Activated gamma-delta T cell treated with anti-CD3 and anti-CD28 coated beads, Interleukin-2, amount 50 U/mL, for 16 hours (primary cell): ENCODE data around the gene TOPAZ1.
"Not testable (repeated sequence)": the region's sequence is repeated elsewhere in the genome, so short reads cannot be mapped to it uniquely, and the experiment has no call there.

Source experiments
- DNase-seq: peaks from one replicate; pipeline ENCODE4 v3.0.0-alpha.2; 2020; ENCODE audit warnings: low read depth

The TOPAZ1 gene

DNA sequence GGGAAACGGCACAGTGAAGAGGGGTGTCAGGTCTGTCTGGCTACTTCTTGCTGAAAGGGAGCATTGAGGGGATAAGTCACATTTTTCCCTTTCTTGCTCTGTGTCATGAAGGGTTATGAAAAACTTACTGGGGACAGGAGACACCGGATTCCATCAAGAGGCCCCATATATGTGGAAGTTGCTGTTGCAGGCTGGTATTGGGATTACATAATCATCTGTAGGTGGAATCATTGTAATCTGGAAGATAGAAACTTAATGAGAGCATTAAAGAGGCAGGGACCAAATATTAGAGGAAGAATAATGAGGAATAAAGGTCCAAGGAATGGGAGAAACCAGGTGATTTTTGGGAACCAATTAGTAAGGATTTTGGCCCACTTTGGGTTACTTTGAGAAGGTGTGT is 92.6 kb downstream of the TOPAZ1 start:
- DNase-seq = no peak

DNA sequence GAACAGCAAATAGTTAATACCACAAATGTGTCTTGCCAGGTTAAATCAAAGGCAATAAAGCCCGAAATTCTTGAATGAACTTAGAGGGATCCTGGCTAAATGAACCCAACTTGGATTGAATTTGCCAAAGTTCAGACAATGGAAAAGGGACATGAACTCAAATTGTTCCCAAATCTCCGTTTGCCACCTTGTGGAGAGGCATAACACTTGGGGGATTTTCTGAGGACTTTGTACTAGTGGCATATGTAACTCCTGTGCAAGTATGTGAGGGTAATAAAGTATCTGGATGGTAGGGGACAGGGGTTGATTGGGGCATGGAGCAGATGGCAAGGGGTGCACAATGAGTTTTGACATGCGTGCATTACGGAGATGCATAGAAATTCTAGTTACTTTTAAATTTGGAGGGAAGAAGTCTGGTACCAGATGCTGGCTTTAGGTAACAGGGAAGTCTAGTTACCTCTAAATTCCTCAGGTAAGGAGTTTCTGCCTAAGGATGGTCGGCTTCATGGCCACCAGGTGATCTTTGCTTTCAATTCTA is 95.6 kb downstream of the TOPAZ1 start:
- DNase-seq = no peak

DNA sequence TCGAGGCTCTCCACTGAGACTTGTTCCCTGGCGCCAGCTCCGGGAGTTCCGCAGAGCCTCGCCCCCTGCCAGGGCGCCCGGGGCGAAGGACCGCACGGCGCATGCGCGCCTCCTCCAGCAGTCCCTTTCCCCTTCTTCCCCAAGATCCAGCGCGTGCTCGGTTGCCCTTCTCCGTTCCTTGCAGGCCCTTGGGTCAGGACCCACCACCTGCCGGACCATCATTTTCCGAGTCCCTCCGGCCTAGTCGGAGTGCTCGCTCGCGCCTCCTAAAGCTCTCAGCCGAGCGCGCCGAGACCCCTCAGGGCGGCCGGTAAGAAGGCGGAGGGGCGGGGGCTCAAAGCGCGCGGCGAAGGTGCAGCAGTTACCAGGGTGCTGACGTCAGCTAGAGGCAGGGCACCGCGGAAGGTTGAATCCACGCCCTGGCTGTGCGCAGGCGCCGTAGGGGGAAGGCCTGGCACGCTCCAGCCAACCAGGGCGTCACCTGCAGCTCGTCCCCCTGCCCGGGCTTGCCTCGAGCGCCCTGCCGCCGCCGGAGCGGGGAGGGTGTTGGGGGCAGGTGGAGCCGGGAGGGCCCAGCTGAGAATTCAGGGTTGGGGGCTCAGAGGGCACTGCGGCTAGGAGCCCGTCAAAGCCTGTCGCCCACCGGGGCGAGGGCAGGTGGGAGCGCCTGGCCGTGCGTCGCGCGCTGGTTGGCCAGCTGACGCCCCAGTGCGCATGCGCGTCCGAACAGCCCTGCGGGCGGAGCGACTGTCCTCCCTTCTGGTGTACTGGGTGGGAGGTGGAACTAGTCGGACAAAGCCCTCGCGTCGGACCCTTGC is 96.5 kb downstream of the TOPAZ1 start, which contains the start of gene TCAIM:
Gene TCAIM, plus strand, starts transcription at position 757 of the 818 bp plus-strand sequence. CDS start 16,017 bp downstream, outside the sequence.
- peak; percentile 98 for DNase-seq

DNA sequence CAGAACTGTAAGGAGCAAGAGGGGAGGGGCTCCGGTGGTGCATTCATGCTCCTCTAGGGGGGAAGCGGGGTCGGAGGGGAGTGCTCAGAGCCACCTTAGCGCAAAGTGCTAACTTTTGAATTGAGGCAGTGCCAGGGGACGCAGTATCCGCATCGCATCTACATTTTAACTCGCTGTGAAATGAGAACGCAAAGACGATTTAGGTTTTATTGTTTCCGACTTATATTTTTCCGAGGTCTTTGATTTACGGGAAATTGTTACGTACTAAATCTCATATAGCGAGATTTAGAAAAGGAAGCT is 97.1 kb downstream of the TOPAZ1 start:
- DNase-seq = no peak

DNA sequence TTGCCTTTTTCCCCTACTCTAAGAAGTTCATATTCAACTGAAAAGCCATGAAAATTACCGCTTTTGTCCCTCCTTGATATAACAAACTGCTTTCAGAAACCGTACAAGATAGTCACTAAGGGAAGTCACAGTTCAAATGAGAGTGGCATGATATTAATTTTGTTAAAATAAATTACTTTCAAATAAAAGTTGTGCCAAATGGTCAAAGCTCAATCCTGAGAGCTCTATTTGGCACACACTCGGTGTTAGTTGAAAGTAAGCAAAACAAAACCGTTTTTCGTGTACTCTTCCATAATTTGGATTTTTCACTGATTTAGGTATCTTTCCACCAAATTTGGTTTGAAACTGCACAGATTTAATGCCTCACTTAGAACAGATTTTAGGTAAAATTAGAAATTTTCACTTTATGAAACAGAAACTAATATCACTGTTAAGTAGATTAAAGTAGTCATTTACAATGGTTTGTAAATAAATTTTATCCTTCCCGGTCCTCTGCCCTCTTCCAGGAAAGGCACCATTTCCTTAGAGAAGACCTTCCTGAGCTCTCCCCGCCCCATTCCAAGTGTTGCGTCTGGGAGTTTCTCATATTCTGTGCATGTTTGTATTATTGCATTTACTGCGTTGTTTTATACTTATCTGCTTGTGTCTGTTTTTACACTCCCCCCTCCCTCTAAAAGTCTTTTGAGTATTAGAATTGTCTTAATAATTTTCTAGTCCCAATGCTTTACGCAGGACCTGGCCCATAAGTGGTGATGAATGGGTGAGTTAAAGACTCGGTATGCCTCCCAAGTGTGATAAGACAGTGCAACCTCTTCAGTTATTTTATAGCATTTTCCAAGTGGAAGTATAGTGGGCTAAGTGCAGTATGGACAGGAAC is 97.7 kb downstream of the TOPAZ1 start:
- no peak for DNase-seq

DNA sequence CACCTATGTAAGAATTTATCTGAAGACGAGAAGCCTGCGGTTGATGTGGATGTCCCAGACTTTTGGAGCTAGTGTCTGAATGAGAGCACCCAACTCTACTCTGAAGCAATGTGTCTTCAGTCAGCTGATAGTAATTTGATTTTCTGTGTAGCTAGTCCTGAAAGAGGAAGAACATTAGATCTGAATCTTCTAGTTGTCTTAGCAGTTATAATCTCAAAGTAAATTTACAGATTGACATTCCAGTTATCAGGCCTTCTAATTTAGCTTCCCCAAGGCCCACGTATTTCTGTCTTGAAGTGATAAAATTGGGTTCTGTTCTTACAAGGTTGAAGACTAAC is 98.3 kb downstream of the TOPAZ1 start:
- no peak for DNase-seq

DNA sequence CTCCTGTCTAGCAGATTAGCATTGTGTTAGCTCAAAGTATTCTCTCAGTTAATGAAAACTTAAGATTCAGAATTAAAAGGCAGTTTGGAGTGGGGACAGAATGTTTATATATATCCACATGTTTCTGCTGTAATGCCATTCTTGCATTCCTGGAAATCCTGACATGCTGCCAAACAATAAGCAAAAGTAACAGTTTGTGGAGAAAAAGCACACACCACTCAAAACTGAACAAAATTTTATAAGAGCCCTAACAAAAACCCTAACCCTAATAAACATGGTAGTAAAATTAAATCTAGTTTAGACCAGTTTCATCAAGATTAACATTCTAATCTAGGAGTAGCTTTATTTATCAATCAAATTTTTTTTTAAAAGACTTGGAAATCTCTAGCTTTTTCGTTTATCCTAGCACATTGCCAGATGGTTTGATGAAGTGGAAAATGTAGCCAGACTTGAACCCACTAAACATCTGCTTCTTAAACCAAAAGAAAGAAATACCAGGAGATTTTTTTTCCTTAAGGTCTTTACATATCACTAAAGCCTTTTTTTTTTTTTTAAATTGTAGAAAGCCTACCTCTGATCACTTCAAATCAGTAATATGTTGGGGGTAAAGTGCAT is 100.6 kb downstream of the TOPAZ1 start:
- no peak for DNase-seq

DNA sequence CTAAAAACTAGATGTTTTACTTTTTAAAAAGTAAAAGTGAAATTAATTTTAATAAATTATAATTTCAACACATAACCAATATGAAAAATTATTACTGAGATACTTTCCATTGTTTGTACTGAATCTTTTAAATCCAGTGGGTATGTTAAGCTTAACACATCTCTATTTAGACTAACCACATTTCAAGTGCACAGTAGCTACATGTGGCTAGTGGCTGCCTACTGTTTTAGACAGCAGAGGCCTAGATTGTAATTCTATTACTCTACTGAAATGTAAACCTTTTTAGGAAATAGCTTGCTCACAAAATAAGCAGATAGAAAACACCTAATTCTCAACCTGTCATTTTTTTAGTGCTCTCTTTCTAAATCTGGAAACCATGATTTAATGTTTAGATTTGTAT is 101.7 kb downstream of the TOPAZ1 start:
- no peak for DNase-seq

DNA sequence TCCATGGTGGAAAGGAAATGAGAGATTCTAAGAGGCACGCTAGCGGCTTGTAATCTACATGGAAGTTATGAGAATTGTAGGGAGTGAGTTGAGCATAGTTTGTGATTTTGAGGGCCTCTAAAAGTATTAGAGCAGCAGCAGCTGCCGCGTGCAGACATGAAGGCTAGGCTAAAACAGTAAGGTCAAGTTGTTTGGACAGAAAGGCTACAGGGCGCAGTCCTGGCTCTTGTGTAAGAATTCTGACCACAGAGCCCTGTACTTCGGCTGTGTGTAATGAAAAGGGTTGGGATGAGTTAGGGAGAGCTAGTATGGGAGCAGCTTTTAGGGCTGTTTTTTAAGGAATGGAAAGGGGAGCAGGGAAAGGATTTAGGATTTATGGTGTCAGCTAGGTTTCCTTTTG is 104.9 kb downstream of the TOPAZ1 start:
- DNase-seq = not testable (repeated sequence)

DNA sequence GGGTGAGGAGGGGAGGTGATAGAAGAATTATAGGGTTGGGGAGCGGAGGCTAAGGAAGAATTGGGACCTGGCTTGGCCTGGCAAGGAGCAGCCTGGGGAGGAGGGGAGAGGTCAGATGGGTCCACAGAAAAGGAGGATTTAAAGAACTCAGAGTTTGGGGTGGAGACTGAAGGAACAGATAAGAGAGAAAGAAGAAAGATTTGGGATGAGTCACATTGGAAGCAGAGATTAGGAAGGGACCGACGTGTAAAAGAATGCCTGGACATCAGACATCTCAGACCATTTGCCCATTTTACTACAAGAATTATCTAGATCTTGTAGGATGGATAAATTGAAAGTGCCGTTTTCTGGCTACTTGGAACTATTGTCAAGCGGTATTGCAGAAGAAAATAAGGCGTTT is 107.3 kb downstream of the TOPAZ1 start:
- DNase-seq = no peak

DNA sequence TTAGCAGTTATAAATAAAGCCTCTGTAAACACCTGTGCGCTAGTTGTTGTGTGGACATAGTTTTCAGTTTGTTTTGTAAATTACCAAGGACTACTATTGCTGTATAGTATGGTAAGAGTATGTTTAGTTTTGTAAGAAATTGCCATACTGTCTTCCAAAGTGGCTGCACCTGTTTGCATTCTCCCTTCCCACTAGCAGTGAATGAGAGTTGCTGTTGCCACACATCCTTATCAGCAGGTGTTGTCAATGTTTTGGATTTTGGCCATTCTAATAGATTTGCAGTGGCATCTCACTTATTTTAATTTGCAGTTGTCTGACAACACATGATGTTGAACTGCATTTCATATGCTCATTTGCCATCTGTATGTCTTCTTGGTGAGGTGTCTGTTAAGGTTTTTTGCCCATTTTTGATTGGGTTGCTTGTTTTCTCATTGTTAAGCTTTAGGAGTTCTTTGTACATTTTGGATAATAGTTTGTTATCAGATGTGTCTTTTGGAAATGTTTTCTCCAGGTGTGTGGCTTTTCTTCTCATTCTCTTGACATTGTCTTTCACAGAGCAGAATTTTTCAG is 111.8 kb downstream of the TOPAZ1 start:
- no peak for DNase-seq

DNA sequence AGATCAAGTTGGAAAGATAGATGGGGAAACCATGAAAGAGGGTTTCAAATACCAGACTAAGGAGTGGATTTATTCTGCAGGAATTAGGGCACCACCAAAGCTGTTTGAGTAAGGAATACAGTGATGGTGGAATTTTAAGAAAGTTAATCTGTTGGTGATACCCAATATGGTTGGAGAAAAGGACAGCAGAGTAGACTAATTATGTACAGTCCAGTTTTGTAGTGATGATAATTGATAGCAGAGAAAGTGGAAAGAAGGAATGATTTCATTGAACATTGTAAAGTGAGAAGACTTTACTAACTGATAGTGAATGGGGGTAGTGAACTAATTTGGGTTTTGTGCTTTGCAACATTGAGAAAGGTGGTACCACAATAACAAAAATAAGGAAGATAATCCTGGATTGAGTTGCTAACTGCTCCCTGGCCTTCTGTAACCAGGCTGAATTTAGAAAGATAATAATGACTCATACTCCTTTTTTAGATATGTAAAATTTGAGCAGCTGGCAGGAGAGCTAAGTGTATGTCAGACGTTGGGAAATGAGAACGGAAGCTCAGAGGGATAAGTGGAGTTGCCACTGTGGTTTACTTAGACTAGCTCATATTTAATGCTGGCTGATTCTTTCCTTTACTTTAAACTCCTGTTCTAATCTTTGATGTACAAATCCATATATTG is 113.8 kb downstream of the TOPAZ1 start:
- no peak for DNase-seq

DNA sequence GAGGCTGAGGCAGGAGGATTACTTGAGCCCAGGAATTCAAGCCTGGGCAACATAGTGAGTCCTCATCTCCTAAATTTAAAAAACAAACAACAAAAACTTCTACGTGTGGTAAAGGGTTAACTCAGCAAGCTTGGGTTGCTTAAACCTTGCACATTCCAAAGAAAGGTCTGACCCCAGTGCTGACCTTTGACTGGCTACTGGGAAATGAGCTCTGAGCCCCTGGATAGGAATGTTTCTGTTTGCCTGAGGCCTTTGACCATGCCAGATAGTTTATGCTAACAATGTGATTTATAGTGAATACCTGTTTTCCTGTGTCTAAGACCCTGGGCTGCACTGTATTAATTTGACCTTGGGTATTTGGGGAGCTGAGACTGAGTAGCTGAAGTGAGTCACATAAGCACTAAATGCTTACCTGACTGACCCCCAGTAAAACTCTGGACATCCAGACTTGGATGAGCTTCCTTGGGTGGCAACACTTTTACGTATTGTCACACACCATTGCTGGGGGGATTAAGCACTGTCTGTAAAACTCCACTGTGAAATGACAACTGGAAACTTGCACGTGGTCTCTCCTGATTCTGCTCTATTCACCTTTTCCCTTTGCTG is 117.6 kb downstream of the TOPAZ1 start:
- DNase-seq = no peak

DNA sequence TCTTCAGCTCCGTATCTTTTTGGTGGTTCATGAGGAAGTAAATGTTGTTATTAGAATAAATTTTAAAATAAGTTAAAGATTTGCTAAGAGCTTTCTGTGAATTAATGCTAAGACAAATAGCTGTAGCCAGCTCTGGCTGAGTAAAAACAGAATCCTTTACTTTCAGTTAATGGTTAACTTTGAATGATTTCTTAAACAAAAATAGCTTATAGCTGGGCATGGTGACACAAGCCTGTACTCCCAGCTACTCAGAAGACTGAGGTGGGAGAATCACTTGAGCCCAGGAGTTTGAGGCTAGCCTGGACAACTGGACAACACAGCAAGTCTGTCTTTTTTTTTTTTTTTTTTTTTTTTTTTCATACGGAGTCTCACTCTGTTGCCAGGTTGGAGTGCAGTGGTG is 121.9 kb downstream of the TOPAZ1 start:
- no peak for DNase-seq

DNA sequence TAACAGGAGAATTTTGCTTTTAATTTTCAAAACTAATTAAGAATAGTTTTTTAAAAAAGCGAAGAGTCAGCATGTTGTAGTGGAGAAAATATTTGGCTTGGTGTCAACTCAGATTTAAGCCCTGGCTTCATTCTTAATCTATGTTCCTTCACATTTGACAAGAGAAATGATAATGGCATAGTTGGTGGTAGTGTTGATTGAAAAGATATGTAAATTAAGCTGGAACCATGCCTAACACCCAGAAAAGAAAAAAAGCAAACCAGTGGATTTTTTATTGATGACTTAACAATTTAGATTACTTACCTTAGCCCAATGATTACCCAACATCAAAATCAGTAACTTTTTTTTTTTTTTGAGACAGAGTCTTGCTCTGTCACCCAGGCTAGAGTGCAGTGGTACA is 124.3 kb downstream of the TOPAZ1 start:
- DNase-seq = no peak

DNA sequence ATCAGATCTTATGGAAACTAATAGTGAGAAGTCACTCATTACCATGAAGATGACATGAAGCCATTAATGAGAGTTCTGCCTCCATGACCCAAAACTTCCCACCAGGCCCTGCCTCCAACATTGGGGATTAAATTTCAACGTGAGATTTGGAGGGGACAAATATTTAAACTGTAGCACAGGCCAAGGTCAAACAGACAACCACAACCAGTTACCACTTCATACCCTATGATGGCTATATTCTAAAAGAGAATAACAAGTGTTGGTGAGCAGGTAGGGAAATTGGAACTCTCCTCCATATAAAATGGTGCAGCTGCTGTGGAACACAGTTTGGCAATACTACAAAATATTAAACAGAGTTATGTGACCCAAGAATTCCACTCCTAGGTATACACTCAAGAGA is 133.8 kb downstream of the TOPAZ1 start:
- no peak for DNase-seq
